HAP-1 (cell line): ENCODE measurements around the gene MVB12A.

Source experiments
- DNase-seq, 2 experiments: peaks; one replicate each; pipeline ENCODE4 v3.0.0-alpha.2; 2016 to 2020; ENCODE audit warnings: low spot score in 2 of 2
- H3K27me3 ChIP-seq: fragments of 250-450 bp; sonication (Bioruptor Pico); 2 replicates; pipeline ENCODE4 v1.5.1; 2020; ENCODE audit warnings: low read depth, mild to moderate bottlenecking, moderate library complexity
- H3K36me3 ChIP-seq: fragments of 250-450 bp; sonication (Bioruptor Pico); replicated peaks from 2 replicates; pipeline ENCODE4 v1.5.1; 2020; ENCODE audit warnings: mild to moderate bottlenecking
- H3K4me1 ChIP-seq: fragments of 250-450 bp; sonication (Bioruptor Pico); 2 replicates; pipeline ENCODE4 v1.5.1; 2020; ENCODE audit warnings: mild to moderate bottlenecking
- H3K4me3 ChIP-seq: fragments of 250-450 bp; sonication (Bioruptor Pico); 2 replicates; pipeline ENCODE4 v1.5.1; 2020; ENCODE audit warnings: mild to moderate bottlenecking, moderate library complexity
- H3K9me3 ChIP-seq: fragments of 250-450 bp; sonication (Bioruptor Pico); 2 replicates; pipeline ENCODE4 v1.5.1; 2020; ENCODE audit warnings: mild to moderate bottlenecking, moderate library complexity
- in situ Hi-C: fragments of 300-500 bp; cut with MboI; formaldehyde crosslinking; loops from 3 replicates; pipeline ENCODE4 v1.14.3; 2020; ENCODE audit warnings: low sequenced_read_pairs, inconsistent platforms, mixed read lengths

Gene MVB12A

DNA sequence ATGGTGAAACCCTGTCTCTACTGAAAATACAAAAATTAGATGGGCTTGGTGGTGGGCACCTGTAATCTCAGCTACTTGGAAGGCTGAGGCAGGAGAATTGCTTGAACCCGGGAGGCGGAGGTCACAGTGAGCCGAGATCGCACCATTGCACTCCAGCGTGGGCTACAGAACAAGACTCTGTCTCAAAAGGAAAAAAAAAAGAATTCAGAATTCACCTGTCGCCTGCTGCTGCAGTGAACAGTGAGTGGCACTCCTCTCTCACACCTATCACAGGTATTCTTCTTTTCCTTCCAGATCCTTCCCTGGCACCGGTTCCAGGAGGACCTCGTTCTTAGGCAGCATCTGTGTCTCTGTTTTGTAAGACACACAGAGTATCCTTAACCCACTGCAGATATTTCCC lies 5.8 kb upstream of the MVB12A start:
- H3K4me1 ChIP-seq = peaks cover 10% of the 10 kb centered on the region
- peaks cover 3% of the 10 kb centered on the region; the same call in 1 of the 2 replicates for H3K36me3 ChIP-seq
- H3K9me3 ChIP-seq = no peaks in the 10 kb centered on the region
- no peak overlapping the region for H3K4me3 ChIP-seq
- H3K27me3 ChIP-seq = no peaks in the 10 kb centered on the region
- no peak for DNase-seq
- in situ Hi-C loops = no loop called here

GRCh38 chr19:17415121-17415520 lies 4.7 kb upstream of the MVB12A start:
- no peaks in the 10 kb centered on the region; the same call in 1 of the 2 replicates for H3K9me3 ChIP-seq
- H3K4me3 ChIP-seq = no peak overlapping the region
- peaks cover 3% of the 10 kb centered on the region; the same call in 1 of the 2 replicates for H3K36me3 ChIP-seq
- peak; percentile 36 to 55 for DNase-seq
- no peaks in the 10 kb centered on the region for H3K27me3 ChIP-seq
- peaks cover 14% of the 10 kb centered on the region for H3K4me1 ChIP-seq
- in situ Hi-C loops = no loop called here

DNA sequence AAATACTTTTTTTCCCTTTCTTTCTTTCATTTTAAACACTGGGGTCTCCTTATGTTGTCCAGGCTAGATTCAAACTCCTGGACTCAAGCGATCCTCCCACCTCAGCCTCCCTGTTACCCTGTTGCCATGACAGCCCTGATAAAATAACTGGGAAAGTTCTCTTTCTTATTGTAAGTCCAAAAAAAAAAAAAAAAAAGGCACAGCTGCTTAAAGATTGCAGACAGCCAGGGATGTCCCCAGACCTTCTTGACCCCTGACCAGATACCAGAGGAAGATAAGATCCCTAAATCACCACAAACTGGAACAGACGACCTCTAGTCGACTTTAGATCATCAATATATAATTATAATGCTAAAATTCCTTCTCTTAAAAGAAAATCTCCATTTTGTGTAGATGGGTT lies 1.1 kb upstream of the MVB12A start:
- in situ Hi-C loops = no loop called here
- peaks cover 3% of the 10 kb centered on the region; the same call in 1 of the 2 replicates for H3K36me3 ChIP-seq
- H3K9me3 ChIP-seq = no peaks in the 10 kb centered on the region; the same call in 1 of the 2 replicates
- DNase-seq = no peak
- H3K4me1 ChIP-seq = peaks cover 14% of the 10 kb centered on the region
- H3K4me3 ChIP-seq = no peak overlapping the region
- no peaks in the 10 kb centered on the region for H3K27me3 ChIP-seq

GRCh38 chr19:17419154-17419620 lies 660 bp upstream of the MVB12A start:
- peak overlapping the region; percentile 63 for H3K4me3 ChIP-seq
- in situ Hi-C loops = no loop called here

DNA sequence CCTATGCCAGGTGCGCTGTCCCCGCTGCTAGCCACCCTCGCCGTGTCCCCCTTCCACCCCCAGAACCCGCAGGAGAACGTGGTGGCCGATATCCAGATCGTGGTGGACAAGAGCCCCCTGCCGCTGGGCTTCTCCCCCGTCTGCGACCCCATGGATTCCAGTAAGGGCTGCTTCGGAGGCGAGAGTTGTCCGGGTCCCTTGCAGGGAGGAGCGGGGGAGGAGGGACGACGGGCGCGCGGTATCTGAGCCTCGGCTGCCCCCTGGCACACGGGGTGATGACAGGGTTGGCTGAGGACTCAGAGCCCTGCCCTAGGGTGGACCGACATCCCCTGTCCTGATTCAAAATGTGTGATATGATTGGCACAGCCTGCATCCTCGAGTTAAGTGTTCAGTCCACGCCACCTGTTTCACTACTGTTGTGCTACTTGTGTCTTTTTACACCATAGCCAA lies 653 bp downstream of the MVB12A start:
- Histone ChIP-seq H3K9me3 (no peaks in the 10 kb centered on the region; the same call in 1 of the 2 replicates), H3K4me3 (peak overlapping the region; percentile 63), H3K36me3 (peaks cover 3% of the 10 kb centered on the region; the same call in 1 of the 2 replicates), H3K4me1 (peaks cover 8% of the 10 kb centered on the region), H3K27me3 (no peaks in the 10 kb centered on the region)
- in situ Hi-C loops = no loop called here
- DNase-seq = peak in 1 of 2 experiments; percentile 63

More at GRCh38 chr19:17419154-17419620, 660 bp upstream of the MVB12A start:
- no peaks in the 10 kb centered on the region for H3K27me3 ChIP-seq
- no peak for DNase-seq
- H3K36me3 ChIP-seq = peaks cover 3% of the 10 kb centered on the region; the same call in 1 of the 2 replicates
- H3K4me1 ChIP-seq = peaks cover 14% of the 10 kb centered on the region
- no peaks in the 10 kb centered on the region; the same call in 1 of the 2 replicates for H3K9me3 ChIP-seq

DNA sequence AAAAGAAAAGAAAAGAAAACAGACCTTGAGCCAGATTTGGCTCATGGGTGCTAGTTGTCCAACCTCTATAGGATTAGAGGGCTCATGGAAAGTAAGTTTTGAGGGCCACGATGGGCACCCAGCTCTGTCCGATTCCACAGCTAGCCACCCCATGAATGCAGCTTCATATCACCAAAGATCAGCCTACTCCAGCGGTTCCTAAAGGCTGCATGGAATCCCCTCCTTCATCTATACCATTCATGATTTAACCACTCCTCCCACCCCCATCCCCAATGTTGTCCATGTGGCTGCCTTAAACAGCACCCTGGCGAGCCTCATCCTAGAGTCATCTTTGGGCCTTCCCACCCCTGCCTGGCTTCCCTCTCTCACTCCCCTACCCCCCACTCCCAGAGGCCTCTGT lies 2.1 kb downstream of the MVB12A start:
- Histone ChIP-seq H3K4me3 (no peak overlapping the region), H3K4me1 (peaks cover 7% of the 10 kb centered on the region), H3K27me3 (no peaks in the 10 kb centered on the region), H3K9me3 (no peaks in the 10 kb centered on the region; the same call in 1 of the 2 replicates), H3K36me3 (no peaks in the 10 kb centered on the region; the same call in 1 of the 2 replicates)
- no peak for DNase-seq
- in situ Hi-C loops = no loop called here

GRCh38 chr19:17423429-17424208 lies 3.8 kb downstream of the MVB12A start:
- Histone ChIP-seq H3K4me1 (peaks cover 7% of the 10 kb centered on the region), H3K4me3 (no peak overlapping the region), H3K27me3 (no peaks in the 10 kb centered on the region), H3K36me3 (no peaks in the 10 kb centered on the region; the same call in 1 of the 2 replicates), H3K9me3 (no peaks in the 10 kb centered on the region; the same call in 1 of the 2 replicates)
- no peak for DNase-seq
- in situ Hi-C loops = no loop called here

DNA sequence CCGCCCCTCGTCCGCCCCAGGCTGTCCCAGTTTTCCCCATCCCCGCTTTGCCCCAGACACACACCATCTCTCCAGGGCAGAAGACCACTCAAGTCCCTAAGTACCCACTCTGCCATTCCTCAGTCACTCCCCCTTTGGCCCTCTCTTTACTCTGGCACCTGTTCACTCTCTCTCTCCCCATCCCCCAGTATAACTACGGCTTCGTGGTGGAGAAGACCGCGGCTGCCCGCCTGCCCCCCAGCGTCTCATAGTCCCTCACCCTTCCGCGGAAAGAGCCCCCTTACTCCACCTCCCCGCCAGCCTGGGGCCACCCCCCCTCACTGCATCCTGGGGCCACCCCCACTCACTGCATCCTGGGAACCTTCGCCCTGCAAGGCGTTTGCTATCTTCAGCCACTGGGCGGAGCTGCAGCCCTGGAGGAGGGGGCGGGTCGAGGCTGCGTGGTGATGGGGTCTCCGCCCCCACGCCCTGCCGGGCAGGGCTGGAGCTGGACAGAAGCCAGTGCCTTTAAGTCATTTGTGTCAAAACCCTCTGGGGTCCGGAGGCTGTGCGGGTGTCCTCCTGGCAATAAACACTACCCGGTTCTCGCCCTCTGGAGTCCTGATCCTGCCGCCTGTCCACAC lies 5.0 kb downstream of the MVB12A start:
- Histone ChIP-seq H3K27me3 (no peaks in the 10 kb centered on the region), H3K4me3 (peak overlapping the region; percentile 11; the same call in 1 of the 2 replicates), H3K9me3 (no peaks in the 10 kb centered on the region), H3K4me1 (no peaks in the 10 kb centered on the region; the same call in none of the 2 replicates), H3K36me3 (no peaks in the 10 kb centered on the region; the same call in 1 of the 2 replicates)
- DNase-seq = peak; percentile 63 to 91
- in situ Hi-C loops = no loop called here

DNA sequence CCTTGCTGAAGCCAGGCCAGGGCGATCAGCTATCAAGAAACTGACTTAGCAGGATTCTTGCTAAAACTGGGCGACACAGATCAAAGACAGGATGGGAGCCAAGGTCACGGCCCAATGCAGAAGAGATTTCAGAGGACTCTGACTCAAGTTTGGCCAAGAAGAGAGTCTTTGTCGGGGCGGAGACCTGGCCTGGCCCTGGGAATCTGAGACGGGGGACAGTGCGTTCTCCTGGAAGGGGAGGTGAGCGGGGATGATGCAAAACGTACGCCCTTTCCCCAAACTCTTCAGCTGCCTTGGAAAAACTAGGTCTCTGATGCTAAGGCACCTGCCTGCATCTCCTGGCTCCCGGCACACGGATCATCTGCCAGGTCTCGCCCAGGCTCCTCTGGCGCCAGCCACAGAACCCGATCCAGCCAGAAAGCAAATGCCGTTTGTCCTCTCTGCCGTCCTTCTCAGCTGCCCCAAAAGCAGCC lies 9.8 kb downstream of the MVB12A start:
- in situ Hi-C loops = no loop called here
- no peaks in the 10 kb centered on the region for H3K27me3 ChIP-seq
- no peak overlapping the region for H3K4me3 ChIP-seq
- no peaks in the 10 kb centered on the region for H3K36me3 ChIP-seq
- no peak for DNase-seq
- no peaks in the 10 kb centered on the region for H3K9me3 ChIP-seq
- H3K4me1 ChIP-seq = no peaks in the 10 kb centered on the region; the same call in 1 of the 2 replicates

DNA sequence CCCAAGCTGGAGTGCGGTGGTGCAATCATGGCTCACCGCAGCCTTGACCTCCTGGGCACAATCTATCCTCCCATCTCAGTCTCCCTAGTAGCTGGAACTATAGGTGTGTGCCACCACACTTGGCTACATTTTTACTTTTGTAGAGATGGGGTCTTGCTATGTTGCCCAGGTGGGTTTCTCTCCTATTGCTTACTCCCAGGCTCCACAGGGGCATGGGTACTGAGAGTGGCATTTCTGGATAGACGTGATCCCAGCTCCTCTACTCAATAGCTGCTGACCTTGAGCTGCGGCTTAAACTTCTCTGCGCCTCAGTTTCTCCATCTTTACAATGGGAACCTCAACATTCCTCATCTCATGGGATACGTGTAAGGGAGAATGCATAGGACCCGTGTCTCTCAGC lies 11.6 kb downstream of the MVB12A start:
- Histone ChIP-seq H3K27me3 (no peaks in the 10 kb centered on the region), H3K4me1 (no peaks in the 10 kb centered on the region), H3K36me3 (no peaks in the 10 kb centered on the region), H3K4me3 (no peak overlapping the region), H3K9me3 (no peaks in the 10 kb centered on the region)
- DNase-seq = no peak
- in situ Hi-C loops = no loop called here

- H3K4me1 ChIP-seq = no peaks in the 10 kb centered on the region
- DNase-seq = no peak
- H3K9me3 ChIP-seq = no peaks in the 10 kb centered on the region
- H3K4me3 ChIP-seq = no peak overlapping the region
- H3K27me3 ChIP-seq = no peaks in the 10 kb centered on the region
- in situ Hi-C loops = no loop called here
- H3K36me3 ChIP-seq = no peaks in the 10 kb centered on the region
Observed at GRCh38 chr19:17435218-17435617, 15.4 kb downstream of the MVB12A start.

GRCh38 chr19:17436094-17436873 lies 16.4 kb downstream of the MVB12A start:
- H3K4me3 ChIP-seq = no peak overlapping the region
- H3K9me3 ChIP-seq = no peaks in the 10 kb centered on the region
- no peak for DNase-seq
- H3K4me1 ChIP-seq = no peaks in the 10 kb centered on the region
- in situ Hi-C loops = no loop called here
- H3K27me3 ChIP-seq = no peaks in the 10 kb centered on the region
- H3K36me3 ChIP-seq = no peaks in the 10 kb centered on the region

GRCh38 chr19:17436874-17437267 lies 17.0 kb downstream of the MVB12A start:
- Histone ChIP-seq H3K9me3 (no peaks in the 10 kb centered on the region), H3K4me3 (no peak overlapping the region), H3K4me1 (no peaks in the 10 kb centered on the region), H3K36me3 (no peaks in the 10 kb centered on the region), H3K27me3 (no peaks in the 10 kb centered on the region)
- in situ Hi-C loops = no loop called here
- DNase-seq = no peak
